ENCODE measurements around the gene HYLS1.

DNA sequence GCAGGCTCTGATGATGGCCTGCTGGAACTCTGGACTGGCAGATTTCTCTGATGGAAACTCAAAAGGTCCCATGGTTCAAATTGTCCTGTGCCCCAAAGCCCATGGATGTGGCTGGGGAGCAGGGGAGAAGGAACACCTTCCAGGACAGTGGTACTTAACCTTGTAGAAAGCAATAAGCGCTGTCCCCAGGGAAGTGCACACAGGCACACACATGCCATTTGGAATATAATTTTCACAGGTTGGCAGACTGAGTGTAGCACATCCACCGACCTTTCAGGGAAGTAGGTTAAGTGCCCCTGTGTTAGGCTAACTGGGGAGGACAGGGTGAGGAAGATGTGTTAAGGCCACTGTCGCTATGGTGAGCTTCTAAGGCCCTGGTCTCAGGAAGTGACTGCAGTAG, 34.7 kb downstream of the HYLS1 start:
- TF ChIP-seq, protein P1, sequence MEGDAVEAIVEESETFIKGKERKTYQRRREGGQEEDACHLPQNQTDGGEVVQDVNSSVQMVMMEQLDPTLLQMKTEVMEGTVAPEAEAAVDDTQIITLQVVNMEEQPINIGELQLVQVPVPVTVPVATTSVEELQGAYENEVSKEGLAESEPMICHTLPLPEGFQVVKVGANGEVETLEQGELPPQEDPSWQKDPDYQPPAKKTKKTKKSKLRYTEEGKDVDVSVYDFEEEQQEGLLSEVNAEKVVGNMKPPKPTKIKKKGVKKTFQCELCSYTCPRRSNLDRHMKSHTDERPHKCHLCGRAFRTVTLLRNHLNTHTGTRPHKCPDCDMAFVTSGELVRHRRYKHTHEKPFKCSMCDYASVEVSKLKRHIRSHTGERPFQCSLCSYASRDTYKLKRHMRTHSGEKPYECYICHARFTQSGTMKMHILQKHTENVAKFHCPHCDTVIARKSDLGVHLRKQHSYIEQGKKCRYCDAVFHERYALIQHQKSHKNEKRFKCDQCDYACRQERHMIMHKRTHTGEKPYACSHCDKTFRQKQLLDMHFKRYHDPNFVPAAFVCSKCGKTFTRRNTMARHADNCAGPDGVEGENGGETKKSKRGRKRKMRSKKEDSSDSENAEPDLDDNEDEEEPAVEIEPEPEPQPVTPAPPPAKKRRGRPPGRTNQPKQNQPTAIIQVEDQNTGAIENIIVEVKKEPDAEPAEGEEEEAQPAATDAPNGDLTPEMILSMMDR (IDR thresholded peaks at IDR 0.05), result no peak
- no peak for TF ChIP-seq POLR2A (IDR thresholded peaks at IDR 0.05)
